ENCODE data around the gene SETD6.

Gene SETD6

DNA sequence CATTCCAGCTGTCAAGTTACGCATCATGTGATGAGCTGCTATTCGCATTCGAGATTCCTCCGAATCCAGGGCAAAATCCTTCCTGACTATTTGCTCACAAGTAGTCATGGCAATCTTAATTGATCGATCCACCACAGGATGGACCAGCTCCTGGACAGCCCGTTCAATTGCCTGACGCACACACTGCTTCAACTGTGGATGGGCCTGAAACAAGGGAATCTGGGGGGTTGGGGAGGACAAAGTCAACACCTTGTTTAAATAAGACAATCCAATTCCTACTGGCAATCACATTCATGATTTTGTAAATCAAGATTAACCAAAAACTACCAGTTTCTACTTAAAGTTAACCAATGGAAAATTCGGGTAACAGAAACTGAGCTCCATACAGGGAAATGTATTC, 28.4 kb downstream of the SETD6 start (continued):
- TF ChIP-seq AEBP2 (tag by site-specific recombination; IDR thresholded peaks at IDR 0.05; ENCODE audit: borderline replicate concordance): no peak
- TF ChIP-seq ZFP37 (tag by site-specific recombination; IDR thresholded peaks at IDR 0.05): no peak
- no peak for TF ChIP-seq ZNF148 (tag by site-specific recombination; IDR thresholded peaks at IDR 0.05; ENCODE audit: borderline replicate concordance)
- no peak for TF ChIP-seq ZNF621 (tag by site-specific recombination; IDR thresholded peaks at IDR 0.05)
- TF ChIP-seq ZSCAN30 (tag by site-specific recombination; IDR thresholded peaks at IDR 0.05): no peak
- TF ChIP-seq ZNF140 (tag by site-specific recombination; IDR thresholded peaks at IDR 0.05): no peak
- TF ChIP-seq ZNF114 (tag by site-specific recombination; IDR thresholded peaks at IDR 0.05): no peak
- no peak for TF ChIP-seq ZNF830 (tag by site-specific recombination; IDR thresholded peaks at IDR 0.05; ENCODE audit: low read depth)

DNA sequence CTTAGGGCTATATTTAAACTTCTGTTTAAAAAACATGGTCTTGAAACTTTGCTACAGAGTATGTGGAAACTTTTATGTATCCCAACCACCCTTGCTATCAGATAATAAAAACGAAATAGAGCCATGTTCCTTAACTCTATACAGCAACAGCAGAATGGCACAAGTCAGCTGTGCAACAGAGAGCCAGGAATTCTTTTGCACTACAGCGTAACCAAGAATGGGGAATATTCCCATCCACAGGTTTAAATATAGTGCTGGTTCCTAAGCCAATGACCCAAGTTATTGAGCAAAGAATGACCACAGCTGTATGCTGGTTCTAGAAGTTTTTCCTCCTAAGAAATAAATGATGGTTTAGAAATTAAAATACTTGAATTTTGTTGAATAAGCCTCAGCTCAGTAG, 33.1 kb downstream of the SETD6 start:
- no peak overlapping the region for H3K4me3 ChIP-seq (ENCODE audit: low read depth, low read length)
- H3K9me3 ChIP-seq (ENCODE audit: control insufficient read depth, insufficient read depth, low read depth, low read length): no peaks in the 10 kb centered on the region
- ChIA-PET CTCF (interaction anchor here (1.0 kb wide), 2 partner anchors 13 to 112 kb away, joined by 3 to 4 read pairs; no protein-coding TSS in a partner anchor), POLR2A (no interaction called here)
- no peak overlapping the region for H3K27ac ChIP-seq (ENCODE audit: extremely low read depth, low read depth, low read length)
- H3K4me1 ChIP-seq (ENCODE audit: control insufficient read depth, insufficient read depth, low read length): no peaks in the 10 kb centered on the region
- H3K36me3 ChIP-seq (ENCODE audit: control insufficient read depth in 2 of 2, insufficient read depth in 1 of 2, low read length in 2 of 2): peaks cover 66 to 99% of the 10 kb centered on the region in 2 experiments
- TF ChIP-seq ZNF214 (tag by site-specific recombination; IDR thresholded peaks at IDR 0.05; ENCODE audit: borderline replicate concordance): no peak
- no peak for TF ChIP-seq ZNF837 (tag by site-specific recombination; IDR thresholded peaks at IDR 0.05)
- no peak for TF ChIP-seq SCRT2 (tag by site-specific recombination; IDR thresholded peaks at IDR 0.05)
- TF ChIP-seq, protein P1, sequence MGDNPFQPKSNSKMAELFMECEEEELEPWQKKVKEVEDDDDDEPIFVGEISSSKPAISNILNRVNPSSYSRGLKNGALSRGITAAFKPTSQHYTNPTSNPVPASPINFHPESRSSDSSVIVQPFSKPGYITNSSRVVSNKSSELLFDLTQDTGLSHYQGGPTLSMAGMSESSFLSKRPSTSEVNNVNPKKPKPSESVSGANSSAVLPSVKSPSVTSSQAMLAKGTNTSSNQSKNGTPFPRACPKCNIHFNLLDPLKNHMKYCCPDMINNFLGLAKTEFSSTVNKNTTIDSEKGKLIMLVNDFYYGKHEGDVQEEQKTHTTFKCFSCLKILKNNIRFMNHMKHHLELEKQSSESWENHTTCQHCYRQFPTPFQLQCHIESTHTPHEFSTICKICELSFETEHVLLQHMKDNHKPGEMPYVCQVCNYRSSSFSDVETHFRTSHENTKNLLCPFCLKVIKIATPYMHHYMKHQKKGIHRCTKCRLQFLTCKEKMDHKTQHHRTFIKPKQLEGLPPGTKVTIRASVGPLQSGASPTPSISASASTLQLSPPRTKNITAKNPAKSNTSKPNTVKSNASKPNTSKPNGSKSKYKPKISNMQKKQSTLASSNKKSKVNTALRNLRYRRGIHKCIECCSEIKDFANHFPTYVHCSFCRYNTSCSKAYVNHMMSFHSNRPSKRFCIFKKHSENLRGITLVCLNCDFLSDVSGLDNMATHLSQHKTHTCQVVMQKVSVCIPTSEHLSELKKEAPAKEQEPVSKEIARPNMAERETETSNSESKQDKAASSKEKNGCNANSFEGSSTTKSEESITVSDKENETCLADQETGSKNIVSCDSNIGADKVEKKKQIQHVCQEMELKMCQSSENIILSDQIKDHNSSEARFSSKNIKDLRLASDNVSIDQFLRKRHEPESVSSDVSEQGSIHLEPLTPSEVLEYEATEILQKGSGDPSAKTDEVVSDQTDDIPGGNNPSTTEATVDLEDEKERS (tag by site-specific recombination; IDR thresholded peaks at IDR 0.05): no peak
- TF ChIP-seq ZNF280C (tag by site-specific recombination; IDR thresholded peaks at IDR 0.05): no peak
- no peak for TF ChIP-seq ZNF571 (tag by site-specific recombination; IDR thresholded peaks at IDR 0.05)
- no peak for TF ChIP-seq OVOL3 (tag by site-specific recombination; IDR thresholded peaks at IDR 0.05)
- TF ChIP-seq AEBP2 (tag by site-specific recombination; IDR thresholded peaks at IDR 0.05; ENCODE audit: borderline replicate concordance): no peak
- TF ChIP-seq ZBTB8A (tag by site-specific recombination; IDR thresholded peaks at IDR 0.05): no peak
- no peak for TF ChIP-seq ZNF16 (tag by site-specific recombination; IDR thresholded peaks at IDR 0.05; ENCODE audit: low read depth)
- no peak for TF ChIP-seq ZNF112 (tag by site-specific recombination; IDR thresholded peaks at IDR 0.05)
- no peak for TF ChIP-seq ZNF366 (tag by site-specific recombination; conservative IDR thresholded peaks at IDR 0.05)
- TF ChIP-seq ZBTB21 (tag by site-specific recombination; IDR thresholded peaks at IDR 0.05): no peak
- TF ChIP-seq, protein P2, sequence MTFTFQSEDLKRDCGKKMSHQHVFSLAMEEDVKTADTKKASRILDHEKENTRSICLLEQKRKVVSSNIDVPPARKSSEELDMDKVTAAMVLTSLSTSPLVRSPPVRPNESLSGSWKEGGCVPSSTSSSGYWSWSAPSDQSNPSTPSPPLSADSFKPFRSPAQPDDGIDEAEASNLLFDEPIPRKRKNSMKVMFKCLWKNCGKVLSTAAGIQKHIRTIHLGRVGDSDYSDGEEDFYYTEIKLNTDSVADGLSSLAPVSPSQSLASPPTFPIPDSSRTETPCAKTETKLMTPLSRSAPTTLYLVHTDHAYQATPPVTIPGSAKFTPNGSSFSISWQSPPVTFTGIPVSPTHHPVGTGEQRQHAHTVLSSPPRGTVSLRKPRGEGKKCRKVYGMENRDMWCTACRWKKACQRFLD (tag by site-specific recombination; IDR thresholded peaks at IDR 0.05): no peak
- TF ChIP-seq KLF9 (tag by site-specific recombination; IDR thresholded peaks at IDR 0.05; ENCODE audit: low read depth): no peak
- no peak for TF ChIP-seq MEIS1 (CRISPR knock-in tag; IDR thresholded peaks at IDR 0.05; ENCODE audit: borderline replicate concordance)
- no peak for TF ChIP-seq ZNF677 (tag by site-specific recombination; IDR thresholded peaks at IDR 0.05)
- TF ChIP-seq MYNN (tag by site-specific recombination; IDR thresholded peaks at IDR 0.05; ENCODE audit: borderline replicate concordance): no peak
- TF ChIP-seq ZNF792 (tag by site-specific recombination; IDR thresholded peaks at IDR 0.05): no peak
